Sigmoid colon (tissue), 4 donors: ENCODE measurements around the gene SLC9A3.

ENCODE experiments used
- CTCF ChIP-seq, 4 experiments: fragments of 450-650 bp in 3 of 4; fragments of 200-600 bp in 1 of 4; IDR thresholded peaks; one replicate each; pipeline ENCODE4 v1.5.1; 2016 to 2019; ENCODE audit warnings: antibody characterized with exemption in 4 of 4, mild to moderate bottlenecking in 3 of 4, moderate library complexity in 2 of 4
- EP300 ChIP-seq, 4 donors: sonication (generic); formaldehyde crosslinking; IDR thresholded peaks; one replicate each; pipeline ENCODE4 v1.6.1; 2017; ENCODE audit warnings: antibody characterized with exemption in 4 of 4
- POLR2A ChIP-seq, 2 donors: fragments of 450-650 bp; IDR thresholded peaks; one replicate each; pipeline ENCODE4 v1.6.1; 2016; ENCODE audit warnings: antibody characterized with exemption in 2 of 2, mild to moderate bottlenecking in 2 of 2, moderate library complexity in 2 of 2
- POLR2AphosphoS5 ChIP-seq, 4 donors: sonication (generic); formaldehyde crosslinking; IDR thresholded peaks; one replicate each; pipeline ENCODE4 v1.6.1; 2017; ENCODE audit warnings: antibody characterized with exemption in 4 of 4

GRCh38 chr5:516338-516925 is 7.8 kb downstream of the SLC9A3 start:
- TF ChIP-seq CTCF (IDR thresholded peaks at IDR 0.05), result no peak
- TF ChIP-seq EP300 (IDR thresholded peaks at IDR 0.05), result no peak
- no peak for TF ChIP-seq POLR2A (IDR thresholded peaks at IDR 0.05)
- no peak for TF ChIP-seq POLR2AphosphoS5 (IDR thresholded peaks at IDR 0.05)
